T-helper 17 cell (primary cell): Measurements from ENCODE around the gene GRAMD4. TPM values are rescaled to one million over a fixed set of nuclear protein-coding genes. Genes with fewer than 3 reads are reported as not detected.

Experiments used
- ATAC-seq: fragments of 150-1000 bp; cut with Tn5 transposase; 2 replicates; pipeline ENCODE4 v1.10.0; 2021; ENCODE audit warnings: mild to moderate bottlenecking, moderate library complexity
- DNase-seq, 3 donors: peaks; one replicate each; pipeline versions ENCODE4 v3.0.0 to v3.0.0-alpha.2; 2020 to 2021
- H3K9me3 ChIP-seq: one replicate; pipeline ENCODE4 v1.7.0; 2013; ENCODE audit warnings: low read length, mild to moderate bottlenecking; ENCODE audit not compliant: control insufficient read depth, poor library complexity, severe bottlenecking
- H3K27ac Mint-ChIP-seq: one replicate; pipeline ENCODE4 v1.8.0; 2022; ENCODE audit warnings: mild to moderate bottlenecking, moderate library complexity, mixed read lengths
- H3K27me3 Mint-ChIP-seq: one replicate; pipeline ENCODE4 v1.8.0; 2022; ENCODE audit warnings: mixed read lengths
- H3K36me3 Mint-ChIP-seq: one replicate; pipeline ENCODE4 v1.8.0; 2022; ENCODE audit warnings: low read depth, mixed read lengths
- H3K4me1 Mint-ChIP-seq: one replicate; pipeline ENCODE4 v1.8.0; 2022; ENCODE audit warnings: mild to moderate bottlenecking, mixed read lengths
- H3K4me3 Mint-ChIP-seq: one replicate; pipeline ENCODE4 v1.8.0; 2022; ENCODE audit warnings: mild to moderate bottlenecking, moderate library complexity, mixed read lengths
- total RNA-seq, 4 donors: library from RNA in 2 of 4; stranded (reverse) in 2 of 4; gene quantifications; one replicate each; pipeline ENCODE4 v1.2.3 and lab custom pipeline; 2022 to 2026

Gene GRAMD4
- total RNA-seq, 2 donors from 2014 or later: 14.2 to 14.5 TPM

DNA sequence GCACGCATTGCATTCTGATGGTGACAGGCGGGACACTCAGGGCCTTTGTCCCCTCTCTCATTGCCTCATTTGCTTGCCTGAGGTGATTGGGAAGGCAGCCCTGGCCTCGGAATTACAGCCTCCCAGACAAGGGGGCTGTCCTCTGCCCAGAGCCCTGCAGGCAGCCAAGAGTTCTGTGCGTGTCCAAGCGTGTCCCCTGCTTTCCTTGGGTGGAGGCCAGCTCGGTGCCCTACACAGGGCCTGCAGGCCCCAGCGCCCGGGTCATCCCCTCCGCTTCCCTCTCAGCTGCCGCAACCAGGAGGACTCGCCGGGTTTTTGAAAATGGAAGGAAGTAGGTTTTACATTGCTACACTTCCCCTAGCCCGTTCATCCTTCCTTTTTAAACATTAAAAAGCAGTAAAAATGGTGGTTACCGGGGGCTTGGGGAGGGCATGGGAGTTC is 1.9 kb downstream of the GRAMD4 start:
- H3K27me3 Mint-ChIP-seq: no peaks in the 10 kb centered on the region
- no peaks in the 10 kb centered on the region for H3K36me3 Mint-ChIP-seq
- no peak for DNase-seq
- no peak for ATAC-seq
- no peaks in the 10 kb centered on the region for H3K9me3 ChIP-seq
- H3K4me3 Mint-ChIP-seq: no peak overlapping the region
- H3K4me1 Mint-ChIP-seq: peaks cover 9% of the 10 kb centered on the region
- no peak overlapping the region for H3K27ac Mint-ChIP-seq

DNA sequence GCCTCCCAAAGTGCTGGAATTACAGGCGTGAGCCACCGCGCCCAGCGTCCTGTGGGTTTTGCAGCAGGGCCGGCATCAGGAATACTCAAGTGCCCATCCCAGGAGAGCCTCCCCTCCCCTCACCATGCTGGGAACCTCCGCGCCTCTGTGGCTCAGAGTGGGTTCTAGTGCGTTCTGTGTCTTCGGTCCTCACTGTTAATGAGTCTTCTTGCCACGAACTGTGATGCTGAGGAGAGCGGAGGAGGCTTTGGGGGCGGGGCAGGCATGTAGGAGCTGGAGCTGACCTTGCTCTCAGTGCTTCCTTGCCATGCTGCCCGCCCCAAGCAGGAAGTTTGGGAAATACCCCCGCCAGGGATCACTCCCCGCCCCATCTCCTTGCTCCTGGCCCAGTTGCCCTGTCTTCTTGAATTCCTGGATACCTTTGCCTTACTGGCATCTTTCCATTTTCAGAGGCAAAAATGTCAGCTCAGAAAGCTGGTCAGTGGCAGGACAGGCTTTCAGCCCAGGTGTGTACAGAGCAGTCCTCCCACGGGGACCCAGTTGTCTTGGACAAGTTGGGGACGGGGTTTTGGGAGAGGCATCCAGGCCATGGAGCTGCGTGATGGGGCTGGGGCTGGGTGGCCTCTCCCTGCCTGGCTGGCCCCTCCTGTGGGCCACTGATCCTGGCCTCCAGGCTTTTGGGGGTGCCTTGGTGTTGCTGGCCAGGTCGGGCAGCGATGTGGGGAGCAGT is 5.1 kb downstream of the GRAMD4 start:
- Mint-ChIP-seq H3K4me1 (peaks cover 7% of the 10 kb centered on the region), H3K27ac (peak overlapping the region; percentile 47), H3K27me3 (no peaks in the 10 kb centered on the region), H3K36me3 (no peaks in the 10 kb centered on the region), H3K4me3 (no peak overlapping the region)
- no peaks in the 10 kb centered on the region for H3K9me3 ChIP-seq
- DNase-seq (no peak), ATAC-seq (no peak)

DNA sequence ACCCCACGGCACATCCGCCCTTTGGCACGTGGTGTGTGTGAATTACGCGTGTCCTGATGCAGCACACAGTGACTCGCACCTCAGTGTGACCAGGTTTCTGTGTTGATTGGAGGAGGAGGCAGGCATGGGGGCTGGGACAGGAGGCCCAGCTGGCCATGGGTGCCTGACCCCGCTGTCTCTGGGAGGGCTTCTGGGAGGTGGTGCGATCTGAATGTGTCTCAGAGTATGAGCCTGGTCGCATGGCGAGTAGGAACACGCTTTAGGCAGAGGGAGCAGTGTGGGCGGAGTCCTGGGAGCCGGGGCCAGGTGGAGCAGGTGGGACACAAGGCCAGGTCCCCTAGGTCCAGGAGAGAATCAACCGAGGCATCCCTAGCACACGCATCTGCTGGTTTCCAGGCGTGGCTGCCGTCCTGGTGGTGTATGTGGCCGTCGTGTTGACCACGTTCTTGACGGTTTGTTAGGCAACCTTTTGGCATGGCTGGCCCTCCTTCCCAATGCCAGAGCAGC is 5.7 kb downstream of the GRAMD4 start:
- Mint-ChIP-seq H3K36me3 (no peaks in the 10 kb centered on the region), H3K27me3 (no peaks in the 10 kb centered on the region), H3K4me3 (no peak overlapping the region), H3K4me1 (peaks cover 8% of the 10 kb centered on the region), H3K27ac (peak overlapping the region; percentile 47)
- DNase-seq: no peak
- H3K9me3 ChIP-seq: no peaks in the 10 kb centered on the region
- no peak for ATAC-seq

DNA sequence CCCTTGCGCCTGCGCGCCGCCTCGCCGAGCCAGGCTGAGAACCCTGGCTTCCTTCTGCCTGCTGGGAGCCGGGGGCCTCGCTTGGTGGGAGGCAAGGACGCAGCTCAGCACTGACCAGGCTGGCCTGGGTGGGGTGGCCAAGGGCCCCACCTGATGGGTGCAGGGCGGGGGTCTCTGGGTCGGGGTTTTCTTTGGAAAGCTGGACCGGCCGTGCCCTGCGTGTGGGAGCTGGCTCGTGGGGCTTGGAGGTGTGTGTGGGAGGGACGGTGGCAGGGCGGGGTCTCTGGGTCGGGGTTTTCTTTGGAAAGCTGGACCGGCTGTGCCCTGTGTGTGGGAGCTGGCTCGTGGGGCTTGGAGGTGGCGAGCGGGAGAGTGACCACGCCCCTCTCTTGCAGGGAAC is 6.2 kb downstream of the GRAMD4 start:
- Mint-ChIP-seq H3K36me3 (no peaks in the 10 kb centered on the region), H3K4me3 (no peak overlapping the region), H3K4me1 (peaks cover 8% of the 10 kb centered on the region), H3K27ac (no peak overlapping the region), H3K27me3 (no peaks in the 10 kb centered on the region)
- DNase-seq (peak in 1 of 3 donors; percentile 7), ATAC-seq (no peak)
- no peaks in the 10 kb centered on the region for H3K9me3 ChIP-seq

DNA sequence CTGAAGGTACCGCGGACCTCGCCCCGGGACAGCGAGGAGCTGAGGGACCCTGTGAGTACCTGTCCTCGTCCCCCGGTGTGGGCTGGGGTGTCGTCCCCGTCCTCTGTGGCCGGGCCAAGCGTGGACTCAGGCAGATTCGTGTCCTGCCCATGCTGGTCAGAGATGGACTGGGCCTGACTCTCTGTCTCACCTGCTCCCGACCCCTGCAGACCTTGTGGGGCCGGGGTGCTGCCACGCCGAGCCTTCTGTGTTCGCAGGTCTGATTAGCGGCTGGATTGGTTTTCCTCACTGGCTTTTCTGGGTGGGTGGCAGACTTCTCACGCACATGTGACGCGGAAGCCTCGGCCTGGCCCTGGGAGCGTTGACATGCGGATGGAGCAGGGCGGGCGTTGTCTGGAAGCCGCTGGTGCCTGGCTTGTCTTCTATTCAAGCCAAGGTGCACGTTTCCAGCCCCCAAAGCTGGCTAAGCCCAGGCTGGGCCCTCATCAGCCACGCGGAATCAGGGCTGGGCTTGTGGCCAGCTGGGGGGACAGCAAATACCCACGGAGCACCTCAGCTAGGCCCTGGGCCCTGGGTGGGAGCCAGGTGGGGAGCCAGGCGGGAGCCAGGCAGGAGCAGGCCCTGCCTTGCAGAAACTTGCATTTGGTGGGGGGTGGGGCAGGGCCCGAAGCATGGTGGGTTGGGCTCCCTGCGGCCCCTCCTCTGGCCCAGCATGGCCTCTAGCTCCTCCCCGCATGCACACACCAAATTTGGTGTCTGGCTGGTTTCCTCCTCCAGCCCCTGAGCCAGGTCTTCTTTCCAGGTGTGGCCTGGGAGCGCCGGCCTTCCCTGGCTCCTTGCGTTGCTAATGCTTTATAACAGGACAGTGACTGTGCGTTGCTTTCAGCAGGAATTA is 7.0 kb downstream of the GRAMD4 start:
- ATAC-seq (no peak), DNase-seq (peak in 1 of 3 donors; percentile 8)
- Mint-ChIP-seq H3K27ac (no peak overlapping the region), H3K36me3 (no peaks in the 10 kb centered on the region), H3K4me3 (no peak overlapping the region), H3K4me1 (peaks cover 8% of the 10 kb centered on the region), H3K27me3 (no peaks in the 10 kb centered on the region)
- no peaks in the 10 kb centered on the region for H3K9me3 ChIP-seq

DNA sequence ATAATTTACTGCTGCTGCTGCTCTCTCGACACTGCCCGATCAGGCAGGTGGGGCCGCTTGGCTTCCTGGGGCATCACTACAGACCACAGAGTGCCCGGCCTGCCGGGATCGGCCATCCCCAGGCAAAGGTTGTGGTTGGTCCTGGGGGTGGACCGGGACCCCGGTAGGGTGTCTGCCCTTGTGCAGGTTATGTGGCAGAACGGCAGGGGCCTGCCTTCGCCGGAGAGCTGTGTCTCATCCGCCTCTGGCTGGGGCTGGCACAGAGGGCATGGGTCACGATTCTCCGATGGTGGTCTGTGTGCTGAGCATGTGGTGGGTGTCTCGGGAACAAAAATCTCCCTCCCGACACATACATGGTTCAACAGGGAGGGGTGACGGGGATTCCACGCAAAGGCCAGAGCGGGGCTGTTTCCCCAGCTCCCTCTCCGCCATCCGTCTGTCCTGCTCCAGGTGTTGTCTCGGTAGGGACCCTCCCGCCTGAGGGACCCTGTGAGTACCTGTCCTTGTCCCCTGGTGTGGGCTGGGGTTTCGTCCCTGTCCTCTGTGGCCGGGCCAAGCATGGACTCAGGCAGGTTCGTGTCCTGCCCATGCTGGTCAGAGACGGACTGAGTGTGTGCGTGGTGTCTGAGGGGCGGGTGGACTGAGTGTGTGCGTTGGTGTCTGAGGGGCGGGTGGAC is 7.8 kb downstream of the GRAMD4 start:
- Mint-ChIP-seq H3K4me3 (no peak overlapping the region), H3K4me1 (peaks cover 5% of the 10 kb centered on the region), H3K36me3 (no peaks in the 10 kb centered on the region), H3K27me3 (no peaks in the 10 kb centered on the region), H3K27ac (no peak overlapping the region)
- H3K9me3 ChIP-seq: no peaks in the 10 kb centered on the region
- ATAC-seq: no peak
- DNase-seq: no peak

DNA sequence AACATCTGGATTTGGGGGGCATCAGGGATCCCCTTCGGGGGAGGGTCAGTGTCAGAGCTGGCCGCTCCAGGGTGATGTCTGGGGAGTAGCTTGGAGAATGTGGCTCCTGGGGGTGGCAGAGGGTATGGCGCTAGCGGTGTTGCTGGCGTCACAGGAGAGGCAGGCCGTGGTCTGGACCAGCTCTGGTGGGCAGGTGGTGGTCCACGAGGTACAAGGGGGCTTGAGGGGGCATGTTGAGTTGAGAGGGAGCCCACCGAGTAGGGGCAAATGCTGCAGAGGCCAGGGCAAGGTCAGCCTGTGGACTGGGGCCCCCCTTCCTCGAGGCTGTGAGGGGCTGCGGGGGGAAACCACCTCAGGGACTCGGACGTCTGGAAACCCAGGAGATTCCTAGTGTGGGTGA is 8.6 kb downstream of the GRAMD4 start:
- ATAC-seq (no peak), DNase-seq (no peak)
- H3K27ac Mint-ChIP-seq: no peak overlapping the region
- H3K4me1 Mint-ChIP-seq: peaks cover 5% of the 10 kb centered on the region
- H3K27me3 Mint-ChIP-seq: no peaks in the 10 kb centered on the region
- H3K36me3 Mint-ChIP-seq: no peaks in the 10 kb centered on the region
- no peaks in the 10 kb centered on the region for H3K9me3 ChIP-seq
- no peak overlapping the region for H3K4me3 Mint-ChIP-seq

DNA sequence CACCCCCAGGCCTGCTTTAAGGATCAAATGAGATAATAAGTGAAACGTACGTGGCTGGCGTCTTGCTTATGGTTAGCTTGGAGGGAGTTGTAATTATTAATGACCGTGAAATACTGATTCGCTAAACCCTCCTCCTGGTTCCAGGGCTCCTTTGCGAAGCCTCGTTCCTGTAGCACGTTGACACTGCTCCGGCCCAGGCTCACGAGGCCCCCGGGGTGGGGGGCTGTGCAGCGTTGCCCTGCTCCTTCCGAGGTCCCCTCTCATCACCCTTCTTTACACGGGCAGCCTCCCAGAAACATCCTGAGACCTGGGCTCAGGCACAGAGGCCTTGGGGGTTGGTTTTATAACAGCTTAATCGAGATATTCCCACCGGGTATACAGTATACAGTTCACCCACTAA is 9.1 kb downstream of the GRAMD4 start:
- Mint-ChIP-seq H3K36me3 (peaks cover 1% of the 10 kb centered on the region), H3K4me3 (no peak overlapping the region), H3K27me3 (no peaks in the 10 kb centered on the region), H3K27ac (no peak overlapping the region), H3K4me1 (peaks cover 8% of the 10 kb centered on the region)
- ATAC-seq (no peak), DNase-seq (no peak)
- H3K9me3 ChIP-seq: no peaks in the 10 kb centered on the region

DNA sequence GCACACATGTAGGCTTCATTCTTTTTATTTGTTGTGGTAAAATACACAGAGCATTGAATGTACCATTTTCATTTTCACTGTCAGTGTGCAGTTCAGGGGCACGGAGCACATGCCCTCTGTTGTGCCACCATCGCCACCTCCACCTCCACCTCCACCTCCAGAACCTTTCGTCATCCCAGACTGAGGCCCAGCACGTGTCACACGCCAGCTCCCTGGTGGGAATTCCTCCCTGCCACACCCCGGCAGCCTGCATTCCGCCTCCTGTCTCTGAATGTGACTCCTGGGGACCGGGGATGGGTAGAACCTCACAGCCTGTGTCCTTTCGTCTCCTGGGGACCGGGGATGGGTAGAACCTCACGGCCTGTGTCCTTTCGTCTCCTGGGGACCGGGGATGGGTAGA is 10.9 kb downstream of the GRAMD4 start:
- ATAC-seq: no peak
- no peak overlapping the region for H3K4me3 Mint-ChIP-seq
- H3K9me3 ChIP-seq: no peaks in the 10 kb centered on the region
- H3K4me1 Mint-ChIP-seq: peaks cover 5% of the 10 kb centered on the region
- no peak for DNase-seq
- H3K27me3 Mint-ChIP-seq: no peaks in the 10 kb centered on the region
- no peak overlapping the region for H3K27ac Mint-ChIP-seq
- peaks cover 2% of the 10 kb centered on the region for H3K36me3 Mint-ChIP-seq

DNA sequence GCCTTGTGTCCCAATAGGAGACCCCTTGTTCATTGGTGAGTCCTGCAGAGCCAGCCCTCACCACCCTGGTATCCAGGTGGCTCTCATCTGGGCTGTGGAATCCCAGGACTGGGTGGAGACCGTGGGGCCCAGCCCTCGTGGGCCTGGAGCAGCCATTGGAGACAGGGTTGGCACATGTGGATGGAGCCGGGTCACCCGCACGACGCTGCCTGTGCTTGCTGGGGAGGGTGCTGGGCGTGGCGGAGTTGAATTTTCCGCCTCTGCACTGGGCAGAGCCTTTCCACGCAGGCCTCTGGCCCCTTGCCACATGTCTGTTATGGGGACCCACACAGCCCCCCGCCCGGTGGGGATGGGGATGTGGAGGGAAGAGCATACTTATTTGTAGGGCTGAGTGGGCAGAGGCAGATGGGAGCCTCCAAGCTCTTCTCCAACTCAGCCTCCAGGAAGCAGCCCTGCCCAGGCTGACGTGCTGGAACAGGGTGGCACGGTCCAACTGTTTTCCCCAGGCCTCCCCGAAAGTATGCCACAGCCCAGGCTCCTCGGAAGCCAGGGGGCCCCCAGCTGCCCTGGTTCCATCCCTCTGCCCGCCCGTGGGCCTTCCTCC is 12.6 kb downstream of the GRAMD4 start:
- Mint-ChIP-seq H3K4me3 (no peak overlapping the region), H3K27me3 (no peaks in the 10 kb centered on the region), H3K27ac (no peak overlapping the region), H3K4me1 (peaks cover 5% of the 10 kb centered on the region), H3K36me3 (peaks cover 2% of the 10 kb centered on the region)
- H3K9me3 ChIP-seq: no peaks in the 10 kb centered on the region
- ATAC-seq: no peak
- no peak for DNase-seq

DNA sequence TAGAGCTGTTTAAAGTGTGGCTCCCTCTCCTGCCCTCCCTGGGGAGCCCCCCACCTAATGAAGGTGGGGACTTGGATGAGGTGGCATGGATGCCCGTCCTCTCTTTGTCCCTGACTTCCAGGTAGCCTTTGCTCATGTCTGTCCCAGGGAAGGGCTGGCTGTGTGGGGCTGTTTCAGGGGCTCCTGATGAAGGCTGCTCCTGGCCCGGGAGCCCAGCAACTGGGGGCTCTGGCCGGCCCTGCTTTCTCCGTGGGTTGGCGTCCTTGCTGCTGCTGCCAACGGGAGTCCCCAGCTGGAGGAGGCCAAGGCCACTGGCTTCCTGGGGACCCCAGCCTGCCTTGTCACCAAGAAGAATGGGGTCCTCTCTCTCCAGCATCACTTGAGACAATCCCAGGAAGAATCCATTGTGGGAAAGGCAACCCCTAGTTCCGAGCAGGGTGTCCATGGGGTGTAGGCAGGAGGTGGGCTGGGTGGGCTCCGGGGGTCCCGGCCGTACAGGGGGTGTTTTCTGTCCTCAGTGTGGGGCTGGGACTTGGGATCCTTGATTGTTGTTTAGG is 13.2 kb downstream of the GRAMD4 start:
- Mint-ChIP-seq H3K4me3 (no peak overlapping the region), H3K4me1 (peaks cover 5% of the 10 kb centered on the region), H3K27me3 (no peaks in the 10 kb centered on the region), H3K27ac (no peak overlapping the region), H3K36me3 (peaks cover 2% of the 10 kb centered on the region)
- H3K9me3 ChIP-seq: no peaks in the 10 kb centered on the region
- ATAC-seq (no peak), DNase-seq (no peak)

DNA sequence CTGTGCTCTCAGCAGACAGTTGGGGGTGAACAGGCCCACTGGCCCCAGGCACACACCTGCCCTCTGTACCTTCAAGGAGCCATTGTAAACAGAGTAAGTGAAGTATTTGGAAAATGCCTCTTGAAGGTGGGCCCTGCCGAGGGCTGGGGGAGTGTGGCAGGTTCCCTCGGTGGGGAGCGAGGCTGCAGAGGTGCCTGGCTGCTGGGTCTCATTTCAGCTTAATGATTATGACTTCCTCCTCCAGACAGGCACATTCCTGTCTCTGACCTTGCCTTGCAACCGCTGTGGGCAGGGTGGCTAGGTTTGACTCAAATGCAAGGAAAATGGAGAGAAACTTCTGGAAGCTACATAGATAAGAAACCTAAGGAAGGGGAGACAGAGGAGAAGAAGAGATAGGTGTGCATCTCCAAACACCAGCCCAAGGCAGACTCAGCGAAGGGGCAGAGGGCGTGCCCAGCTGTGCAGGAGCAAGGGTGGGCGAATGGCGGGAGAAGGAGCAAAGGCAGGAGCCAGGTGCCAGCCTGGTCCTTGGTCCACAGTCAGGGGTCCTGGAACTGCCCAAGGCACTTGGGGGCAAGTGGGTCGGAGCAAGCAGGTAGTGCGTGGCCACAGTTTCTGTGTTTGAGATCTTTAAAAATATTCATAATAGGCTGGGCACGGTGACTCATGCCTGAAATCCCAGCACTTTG is 14.0 kb downstream of the GRAMD4 start:
- Mint-ChIP-seq H3K27ac (peak overlapping the region; percentile 71), H3K27me3 (no peaks in the 10 kb centered on the region), H3K4me3 (no peak overlapping the region), H3K4me1 (peaks cover 9% of the 10 kb centered on the region), H3K36me3 (peaks cover 2% of the 10 kb centered on the region)
- no peaks in the 10 kb centered on the region for H3K9me3 ChIP-seq
- DNase-seq (no peak), ATAC-seq (no peak)
